ENCODE measurements around the gene C8A.

The C8A gene

GRCh38 chr1:56850922-56851321 lies 3.7 kb upstream of the C8A start:
- H3K4me3 Mint-ChIP-seq, result no peak overlapping the region
- peaks cover 8% of the 10 kb centered on the region for H3K4me1 Mint-ChIP-seq
- no peak for DNase-seq
- H3K36me3 Mint-ChIP-seq (ENCODE audit: low read depth), result no peaks in the 10 kb centered on the region
- TF ChIP-seq CTCF (IDR thresholded peaks at IDR 0.05), result no peak
- H3K27ac Mint-ChIP-seq, result no peak overlapping the region
- no peaks in the 10 kb centered on the region for H3K27me3 Mint-ChIP-seq (ENCODE audit: low read depth, poor library complexity)
- no peaks in the 10 kb centered on the region for H3K9me3 Mint-ChIP-seq

GRCh38 chr1:56852476-56852875 lies 2.1 kb upstream of the C8A start:
- no peak for TF ChIP-seq CTCF (IDR thresholded peaks at IDR 0.05)
- H3K4me1 Mint-ChIP-seq, result peaks cover 8% of the 10 kb centered on the region
- no peaks in the 10 kb centered on the region for H3K36me3 Mint-ChIP-seq (ENCODE audit: low read depth)
- H3K4me3 Mint-ChIP-seq, result no peak overlapping the region
- no peak overlapping the region for H3K27ac Mint-ChIP-seq
- no peaks in the 10 kb centered on the region for H3K27me3 Mint-ChIP-seq (ENCODE audit: low read depth, poor library complexity)
- no peak for DNase-seq
- no peaks in the 10 kb centered on the region for H3K9me3 Mint-ChIP-seq

GRCh38 chr1:56855190-56855589 lies 593 bp downstream of the C8A start:
- Mint-ChIP-seq H3K27ac (no peak overlapping the region), H3K9me3 (no peaks in the 10 kb centered on the region), H3K36me3 (ENCODE audit: low read depth) (no peaks in the 10 kb centered on the region), H3K4me3 (no peak overlapping the region), H3K27me3 (ENCODE audit: low read depth, poor library complexity) (no peaks in the 10 kb centered on the region), H3K4me1 (peaks cover 8% of the 10 kb centered on the region)
- no peak for TF ChIP-seq CTCF (IDR thresholded peaks at IDR 0.05)
- DNase-seq, result no peak

GRCh38 chr1:56856186-56856585 lies 1.6 kb downstream of the C8A start:
- Mint-ChIP-seq H3K4me1 (peaks cover 3% of the 10 kb centered on the region), H3K27me3 (ENCODE audit: low read depth, poor library complexity) (no peaks in the 10 kb centered on the region), H3K27ac (no peak overlapping the region), H3K36me3 (ENCODE audit: low read depth) (no peaks in the 10 kb centered on the region), H3K4me3 (no peak overlapping the region), H3K9me3 (no peaks in the 10 kb centered on the region)
- no peak for DNase-seq
- TF ChIP-seq CTCF (IDR thresholded peaks at IDR 0.05), result no peak

- Mint-ChIP-seq H3K36me3 (ENCODE audit: low read depth) (no peaks in the 10 kb centered on the region), H3K27me3 (ENCODE audit: low read depth, poor library complexity) (no peaks in the 10 kb centered on the region), H3K9me3 (peaks cover 1% of the 10 kb centered on the region), H3K27ac (no peak overlapping the region), H3K4me3 (no peak overlapping the region), H3K4me1 (no peaks in the 10 kb centered on the region)
- no peak for TF ChIP-seq CTCF (IDR thresholded peaks at IDR 0.05)
- no peak for DNase-seq
These were observed 4.7 kb downstream of the C8A start for GRCh38 chr1:56859287-56859686.

GRCh38 chr1:56863265-56863992 lies 8.8 kb downstream of the C8A start:
- no peak for TF ChIP-seq CTCF (IDR thresholded peaks at IDR 0.05)
- peaks cover 8% of the 10 kb centered on the region for H3K9me3 Mint-ChIP-seq
- H3K4me3 Mint-ChIP-seq, result no peak overlapping the region
- H3K4me1 Mint-ChIP-seq, result no peaks in the 10 kb centered on the region
- peaks cover 5% of the 10 kb centered on the region for H3K27me3 Mint-ChIP-seq (ENCODE audit: low read depth, poor library complexity)
- no peaks in the 10 kb centered on the region for H3K36me3 Mint-ChIP-seq (ENCODE audit: low read depth)
- no peak overlapping the region for H3K27ac Mint-ChIP-seq
- DNase-seq, result no peak

All from nephron progenitor cell (in vitro differentiated cells).